Measurements from ENCODE around the gene ATF7IP.

Gene ATF7IP

GRCh38 chr12:14452336-14452735 lies 86.9 kb downstream of the ATF7IP start:
- Histone ChIP-seq H3K36me3 (ENCODE audit: control insufficient read depth, insufficient read depth, low read length) (peaks cover 62% of the 10 kb centered on the region), H3K27me3 (ENCODE audit: control insufficient read depth, insufficient read depth, low read length) (no peaks in the 10 kb centered on the region), H3K4me1 (ENCODE audit: control insufficient read depth, insufficient read depth, low read length) (peaks cover 16% of the 10 kb centered on the region; the same call in 1 of the 2 replicates), H3K27ac (ENCODE audit: low read depth, low read length) (no peak overlapping the region), H3K9me3 (ENCODE audit: control insufficient read depth, insufficient read depth, low read length) (no peaks in the 10 kb centered on the region), H3K4me3 (ENCODE audit: low read depth, low read length) (no peak overlapping the region), H3K9ac (ENCODE audit: low read depth, low read length) (no peak overlapping the region)

GRCh38 chr12:14452865-14453264 lies 87.4 kb downstream of the ATF7IP start:
- Histone ChIP-seq H3K9me3 (ENCODE audit: control insufficient read depth, insufficient read depth, low read length) (no peaks in the 10 kb centered on the region), H3K36me3 (ENCODE audit: control insufficient read depth, insufficient read depth, low read length) (peaks cover 60% of the 10 kb centered on the region), H3K4me1 (ENCODE audit: control insufficient read depth, insufficient read depth, low read length) (peaks cover 16% of the 10 kb centered on the region; the same call in 1 of the 2 replicates), H3K27me3 (ENCODE audit: control insufficient read depth, insufficient read depth, low read length) (no peaks in the 10 kb centered on the region), H3K4me3 (ENCODE audit: low read depth, low read length) (no peak overlapping the region), H3K27ac (ENCODE audit: low read depth, low read length) (no peak overlapping the region), H3K9ac (ENCODE audit: low read depth, low read length) (no peak overlapping the region)

- Histone ChIP-seq H3K36me3 (ENCODE audit: control insufficient read depth, insufficient read depth, low read length) (peaks cover 59% of the 10 kb centered on the region), H3K27ac (ENCODE audit: low read depth, low read length) (no peak overlapping the region), H3K27me3 (ENCODE audit: control insufficient read depth, insufficient read depth, low read length) (no peaks in the 10 kb centered on the region), H3K9ac (ENCODE audit: low read depth, low read length) (no peak overlapping the region), H3K4me3 (ENCODE audit: low read depth, low read length) (no peak overlapping the region), H3K9me3 (ENCODE audit: control insufficient read depth, insufficient read depth, low read length) (no peaks in the 10 kb centered on the region), H3K4me1 (ENCODE audit: control insufficient read depth, insufficient read depth, low read length) (peaks cover 26% of the 10 kb centered on the region; the same call in 1 of the 2 replicates)
Observed at GRCh38 chr12:14454098-14454907, 88.8 kb downstream of the ATF7IP start.

DNA sequence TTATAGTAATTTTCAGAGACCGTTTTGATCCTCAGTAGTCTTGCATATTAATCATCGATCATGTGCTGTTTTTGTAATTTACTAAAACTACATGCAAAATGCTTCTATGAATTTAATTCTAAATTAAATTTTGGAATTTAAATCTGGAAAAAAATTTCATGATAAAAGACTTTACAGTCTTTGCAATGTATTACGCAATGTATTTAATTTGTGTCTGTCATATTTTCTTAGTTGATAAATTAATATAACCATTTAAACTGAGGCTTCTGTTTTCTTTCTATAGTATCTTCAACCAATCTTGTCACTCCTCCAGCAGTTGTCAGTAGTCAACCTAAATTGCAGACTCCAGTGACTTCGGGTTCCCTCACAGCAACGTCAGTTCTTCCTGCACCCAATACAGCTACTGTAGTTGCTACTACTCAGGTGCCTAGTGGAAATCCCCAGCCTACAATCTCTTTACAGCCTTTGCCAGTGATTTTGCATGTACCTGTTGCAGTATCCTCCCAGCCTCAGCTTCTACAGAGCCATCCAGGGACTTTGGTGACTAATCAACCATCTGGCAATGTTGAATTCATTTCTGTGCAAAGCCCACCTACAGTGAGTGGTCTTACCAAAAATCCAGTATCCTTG lies 94.8 kb downstream of the ATF7IP start:
- H3K27ac ChIP-seq (ENCODE audit: low read depth, low read length), result no peak overlapping the region
- H3K27me3 ChIP-seq (ENCODE audit: control insufficient read depth, insufficient read depth, low read length), result no peaks in the 10 kb centered on the region
- H3K9me3 ChIP-seq (ENCODE audit: control insufficient read depth, insufficient read depth, low read length), result no peaks in the 10 kb centered on the region
- H3K4me3 ChIP-seq (ENCODE audit: low read depth, low read length), result no peak overlapping the region
- H3K4me1 ChIP-seq (ENCODE audit: control insufficient read depth, insufficient read depth, low read length), result peaks cover 15% of the 10 kb centered on the region; the same call in 1 of the 2 replicates
- no peak overlapping the region for H3K9ac ChIP-seq (ENCODE audit: low read depth, low read length)
- H3K36me3 ChIP-seq (ENCODE audit: control insufficient read depth, insufficient read depth, low read length), result peaks cover 78% of the 10 kb centered on the region

- no peak overlapping the region for H3K27ac ChIP-seq (ENCODE audit: low read depth, low read length)
- peaks cover 92% of the 10 kb centered on the region for H3K36me3 ChIP-seq (ENCODE audit: control insufficient read depth, insufficient read depth, low read length)
- H3K4me1 ChIP-seq (ENCODE audit: control insufficient read depth, insufficient read depth, low read length), result no peaks in the 10 kb centered on the region
- H3K9ac ChIP-seq (ENCODE audit: low read depth, low read length), result no peak overlapping the region
- H3K9me3 ChIP-seq (ENCODE audit: control insufficient read depth, insufficient read depth, low read length), result peaks cover 20% of the 10 kb centered on the region
- H3K4me3 ChIP-seq (ENCODE audit: low read depth, low read length), result no peak overlapping the region
- no peaks in the 10 kb centered on the region for H3K27me3 ChIP-seq (ENCODE audit: control insufficient read depth, insufficient read depth, low read length)
Observed at GRCh38 chr12:14471497-14471896, 106.0 kb downstream of the ATF7IP start.

- Histone ChIP-seq H3K27me3 (ENCODE audit: control insufficient read depth, insufficient read depth, low read length) (no peaks in the 10 kb centered on the region), H3K9ac (ENCODE audit: low read depth, low read length) (no peak overlapping the region), H3K36me3 (ENCODE audit: control insufficient read depth, insufficient read depth, low read length) (peaks cover 86% of the 10 kb centered on the region), H3K9me3 (ENCODE audit: control insufficient read depth, insufficient read depth, low read length) (peaks cover 20% of the 10 kb centered on the region), H3K4me1 (ENCODE audit: control insufficient read depth, insufficient read depth, low read length) (no peaks in the 10 kb centered on the region), H3K4me3 (ENCODE audit: low read depth, low read length) (no peak overlapping the region), H3K27ac (ENCODE audit: low read depth, low read length) (no peak overlapping the region)
Observed at GRCh38 chr12:14473707-14474287, 108.3 kb downstream of the ATF7IP start.

DNA sequence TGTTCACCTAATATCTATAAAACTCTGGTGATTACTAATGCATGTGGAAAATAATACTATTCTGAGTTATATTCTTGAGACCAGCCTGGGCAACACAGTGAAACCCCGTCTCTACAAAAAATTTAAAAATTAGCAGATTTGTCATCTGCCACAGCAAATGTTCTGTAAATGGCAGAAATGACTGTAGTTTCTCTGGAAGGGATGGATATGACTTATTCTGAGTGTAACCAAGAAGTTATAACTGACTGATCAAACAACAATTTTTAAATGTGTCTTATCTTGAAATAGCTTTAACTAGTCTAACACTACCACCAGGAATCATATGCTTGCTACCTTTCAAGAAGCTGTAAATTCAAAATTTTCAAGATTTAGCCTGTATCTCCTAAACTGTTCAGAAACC lies 113.5 kb downstream of the ATF7IP start:
- no peaks in the 10 kb centered on the region for H3K27me3 ChIP-seq (ENCODE audit: control insufficient read depth, insufficient read depth, low read length)
- H3K27ac ChIP-seq (ENCODE audit: low read depth, low read length), result no peak overlapping the region
- H3K36me3 ChIP-seq (ENCODE audit: control insufficient read depth, insufficient read depth, low read length), result peaks cover 91% of the 10 kb centered on the region

GRCh38 chr12:14481201-14481600 lies 115.7 kb downstream of the ATF7IP start:
- Histone ChIP-seq H3K4me1 (ENCODE audit: control insufficient read depth, insufficient read depth, low read length) (no peaks in the 10 kb centered on the region), H3K27ac (ENCODE audit: low read depth, low read length) (no peak overlapping the region), H3K27me3 (ENCODE audit: control insufficient read depth, insufficient read depth, low read length) (no peaks in the 10 kb centered on the region), H3K36me3 (ENCODE audit: control insufficient read depth, insufficient read depth, low read length) (peaks cover 95% of the 10 kb centered on the region), H3K4me3 (ENCODE audit: low read depth, low read length) (no peak overlapping the region), H3K9me3 (ENCODE audit: control insufficient read depth, insufficient read depth, low read length) (no peaks in the 10 kb centered on the region), H3K9ac (ENCODE audit: low read depth, low read length) (no peak overlapping the region)

More for the DNA sequence above, 113.5 kb downstream of the ATF7IP start:
- Histone ChIP-seq H3K9me3 (ENCODE audit: control insufficient read depth, insufficient read depth, low read length) (peaks cover 1% of the 10 kb centered on the region; the same call in 1 of the 2 replicates), H3K4me1 (ENCODE audit: control insufficient read depth, insufficient read depth, low read length) (no peaks in the 10 kb centered on the region), H3K4me3 (ENCODE audit: low read depth, low read length) (no peak overlapping the region), H3K9ac (ENCODE audit: low read depth, low read length) (no peak overlapping the region)

- H3K9me3 ChIP-seq (ENCODE audit: control insufficient read depth, insufficient read depth, low read length), result no peaks in the 10 kb centered on the region
- H3K9ac ChIP-seq (ENCODE audit: low read depth, low read length), result no peak overlapping the region
- H3K36me3 ChIP-seq (ENCODE audit: control insufficient read depth, insufficient read depth, low read length), result peaks cover 97% of the 10 kb centered on the region
Observed at GRCh38 chr12:14482361-14482760, 116.9 kb downstream of the ATF7IP start.

DNA sequence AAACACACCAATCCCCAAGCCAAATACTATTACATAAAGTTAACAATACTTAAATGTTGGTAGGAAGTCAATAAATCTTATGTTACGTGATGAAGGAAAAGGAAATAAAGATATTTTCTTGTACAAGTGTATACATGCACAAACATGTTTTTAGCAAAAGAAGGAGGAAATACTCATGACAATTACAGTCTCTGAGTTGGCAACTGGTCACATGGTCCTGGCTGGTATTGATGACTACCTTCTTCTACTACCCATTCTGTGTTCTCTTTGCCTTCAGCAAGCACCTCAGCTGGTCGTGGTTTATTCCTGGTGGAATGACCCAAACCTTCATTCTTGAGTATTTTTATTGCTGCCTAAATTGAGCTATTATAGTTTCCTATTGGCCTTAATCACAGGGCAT lies 117.4 kb downstream of the ATF7IP start:
- Histone ChIP-seq H3K36me3 (ENCODE audit: control insufficient read depth, insufficient read depth, low read length) (peaks cover 97% of the 10 kb centered on the region), H3K4me3 (ENCODE audit: low read depth, low read length) (no peak overlapping the region), H3K4me1 (ENCODE audit: control insufficient read depth, insufficient read depth, low read length) (no peaks in the 10 kb centered on the region), H3K9ac (ENCODE audit: low read depth, low read length) (no peak overlapping the region), H3K27me3 (ENCODE audit: control insufficient read depth, insufficient read depth, low read length) (no peaks in the 10 kb centered on the region), H3K27ac (ENCODE audit: low read depth, low read length) (no peak overlapping the region), H3K9me3 (ENCODE audit: control insufficient read depth, insufficient read depth, low read length) (no peaks in the 10 kb centered on the region)

More at GRCh38 chr12:14482361-14482760, 116.9 kb downstream of the ATF7IP start:
- Histone ChIP-seq H3K4me1 (ENCODE audit: control insufficient read depth, insufficient read depth, low read length) (no peaks in the 10 kb centered on the region), H3K4me3 (ENCODE audit: low read depth, low read length) (no peak overlapping the region), H3K27ac (ENCODE audit: low read depth, low read length) (no peak overlapping the region), H3K27me3 (ENCODE audit: control insufficient read depth, insufficient read depth, low read length) (no peaks in the 10 kb centered on the region)

DNA sequence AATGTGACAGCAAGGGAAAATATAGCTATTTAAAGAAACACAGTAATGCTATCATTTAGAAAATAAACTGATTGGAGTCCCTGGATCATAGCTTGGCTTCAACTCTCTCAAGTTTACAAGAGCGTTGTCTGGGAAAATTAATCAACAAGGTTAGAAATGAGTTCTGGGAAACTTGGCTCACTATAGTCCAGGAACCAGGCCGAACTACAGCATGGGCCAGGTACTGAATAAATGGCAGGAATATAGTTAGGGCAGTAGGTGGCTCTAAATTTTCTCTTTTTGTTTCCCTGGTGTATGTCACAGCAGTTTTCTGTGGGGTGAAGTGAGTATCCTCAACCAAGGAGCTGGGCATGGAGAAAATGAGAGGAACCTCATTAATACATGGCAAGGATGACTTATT lies 129.8 kb downstream of the ATF7IP start:
- no peak overlapping the region for H3K27ac ChIP-seq (ENCODE audit: low read depth, low read length)
- no peaks in the 10 kb centered on the region for H3K9me3 ChIP-seq (ENCODE audit: control insufficient read depth, insufficient read depth, low read length)
- no peaks in the 10 kb centered on the region for H3K27me3 ChIP-seq (ENCODE audit: control insufficient read depth, insufficient read depth, low read length)
- H3K4me3 ChIP-seq (ENCODE audit: low read depth, low read length), result no peak overlapping the region
- peaks cover 57% of the 10 kb centered on the region for H3K36me3 ChIP-seq (ENCODE audit: control insufficient read depth, insufficient read depth, low read length)
- H3K9ac ChIP-seq (ENCODE audit: low read depth, low read length), result no peak overlapping the region
- no peaks in the 10 kb centered on the region for H3K4me1 ChIP-seq (ENCODE audit: control insufficient read depth, insufficient read depth, low read length)
